Peyer's patch (tissue), 4 donors: Measurements from ENCODE around the gene HYAL1.

Experiments
- CTCF ChIP-seq, 6 experiments: fragments of 450-650 bp in 4 of 6; fragments of 200-600 bp in 2 of 6; sonication (generic) in 1 of 6; IDR thresholded peaks; one replicate each; pipeline ENCODE4 v1.5.1; 2017 to 2019; ENCODE audit warnings: antibody characterized with exemption in 6 of 6, mild to moderate bottlenecking in 3 of 6, moderate library complexity in 1 of 6
- POLR2A ChIP-seq, 2 donors: fragments of 450-650 bp; IDR thresholded peaks; one replicate each; pipeline ENCODE4 v1.5.1; 2017; ENCODE audit warnings: antibody characterized with exemption in 2 of 2, mild to moderate bottlenecking in 2 of 2, moderate library complexity in 2 of 2

GRCh38 chr3:50287262-50287661, 16.1 kb downstream of the HYAL1 start:
- TF ChIP-seq POLR2A (IDR thresholded peaks at IDR 0.05) (no peak), CTCF (IDR thresholded peaks at IDR 0.05) (no peak)
